GM18909 (cell line): ENCODE measurements around the gene KCNA10.

Experiments
- ATAC-seq: cut with Tn5 transposase; IDR thresholded peaks from one replicate; pipeline ENCODE4 v1.9.1; 2021; ENCODE audit warnings: mild to moderate bottlenecking; ENCODE audit not compliant: unreplicated experiment, poor library complexity

Gene KCNA10

DNA sequence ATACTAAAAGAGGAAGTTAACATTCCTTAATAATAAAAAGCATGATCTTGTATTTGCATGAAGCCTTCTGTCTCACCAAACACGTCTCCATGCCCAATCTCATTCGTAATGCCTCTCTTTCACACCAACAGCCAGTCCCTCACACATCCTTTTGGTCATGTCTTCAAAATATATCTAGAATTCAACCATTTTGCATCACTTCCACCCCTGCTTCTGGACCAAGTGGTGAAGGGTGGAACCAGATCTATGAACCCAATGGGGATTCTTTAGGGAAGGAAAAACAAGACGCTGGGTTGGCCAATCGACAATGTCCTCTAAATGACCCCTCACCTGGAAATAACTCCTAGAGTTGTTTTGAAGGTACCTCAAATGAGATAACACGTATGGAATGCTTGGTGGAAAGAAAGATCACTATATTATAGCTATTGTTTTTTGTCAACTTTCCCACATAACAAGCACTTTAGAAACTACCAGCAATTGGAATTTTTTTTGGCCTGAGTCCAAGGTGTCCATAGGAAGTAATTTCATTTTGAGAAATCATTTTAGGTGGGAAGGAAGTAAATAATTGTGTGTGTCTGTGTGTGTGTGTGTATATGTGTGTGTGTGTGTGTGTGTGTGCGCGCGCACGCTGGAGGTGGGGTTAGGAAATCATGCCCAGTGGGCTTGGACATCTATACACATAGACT lies at the start of gene KCNA10:
KCNA10 (minus strand) TSS at position 51 of the 686 bp plus-strand sequence. CDS start 388 bp downstream, outside the sequence.
- no peak for ATAC-seq

DNA sequence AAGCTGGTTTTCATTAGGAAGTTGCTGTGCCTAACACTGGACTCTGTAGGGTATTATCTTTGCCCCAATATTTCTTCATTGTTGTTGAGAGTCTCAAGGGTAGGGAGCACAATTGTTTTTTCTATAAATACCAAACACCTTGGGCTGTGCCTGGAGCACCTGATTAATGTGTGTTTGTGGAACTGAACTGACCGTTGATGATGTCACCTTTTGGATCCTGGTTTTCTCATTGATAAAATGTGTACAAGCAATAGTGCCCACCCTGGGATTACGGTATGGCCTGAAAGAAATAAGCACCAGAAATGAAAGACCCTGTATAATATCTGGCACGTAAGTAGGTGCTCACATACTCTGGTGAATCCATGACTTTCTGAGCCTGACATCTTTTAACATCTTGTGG lies 47.9 kb upstream of the KCNA10 start:
- no peak for ATAC-seq

DNA sequence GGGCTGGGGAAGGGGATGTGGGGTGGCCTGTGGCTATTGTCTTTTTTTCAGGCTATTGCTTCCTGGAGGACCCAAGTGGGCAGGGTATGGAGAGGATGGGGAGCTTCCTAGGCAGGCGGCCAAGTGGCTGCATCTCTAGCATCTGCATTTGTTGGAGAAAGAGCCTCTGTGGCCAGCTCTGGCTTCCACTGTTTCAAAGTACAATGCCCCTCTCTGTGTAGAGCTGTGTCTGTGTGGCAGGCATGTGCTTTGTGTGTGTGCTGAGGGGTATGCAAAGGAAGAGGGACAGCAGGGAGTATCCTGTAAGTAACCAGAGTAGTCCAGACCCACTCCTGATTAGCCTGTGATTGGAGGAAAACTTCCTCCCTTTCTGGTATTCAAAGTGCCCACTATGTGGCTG lies 46.6 kb upstream of the KCNA10 start:
- no peak for ATAC-seq

- no peak for ATAC-seq
Measured at GRCh38 chr1:110563089-110563488, 44.1 kb upstream of the KCNA10 start.

GRCh38 chr1:110561596-110561995 lies 42.6 kb upstream of the KCNA10 start:
- ATAC-seq, result no peak

DNA sequence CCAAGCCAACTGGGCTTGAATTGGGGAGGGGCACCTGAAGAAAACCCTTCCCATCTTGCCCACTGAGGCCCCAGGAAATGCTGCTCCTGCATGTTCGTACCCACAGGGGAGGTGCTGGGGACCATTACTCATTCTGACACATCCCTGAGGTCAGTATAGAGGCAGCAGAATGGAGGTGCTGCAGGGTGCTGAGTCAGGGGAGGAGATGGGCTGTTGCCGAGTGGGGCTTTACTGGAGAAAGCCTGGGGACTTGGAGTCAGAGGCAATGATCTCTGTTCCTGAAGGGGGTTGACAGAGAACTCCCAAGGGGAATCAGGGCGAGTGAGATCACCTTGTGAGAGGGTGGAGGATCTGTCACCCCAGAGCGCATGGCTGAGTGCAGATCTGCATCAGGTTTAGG lies 40.2 kb upstream of the KCNA10 start:
- ATAC-seq, result no peak

GRCh38 chr1:110557481-110557880 lies 38.5 kb upstream of the KCNA10 start:
- ATAC-seq, result no peak

DNA sequence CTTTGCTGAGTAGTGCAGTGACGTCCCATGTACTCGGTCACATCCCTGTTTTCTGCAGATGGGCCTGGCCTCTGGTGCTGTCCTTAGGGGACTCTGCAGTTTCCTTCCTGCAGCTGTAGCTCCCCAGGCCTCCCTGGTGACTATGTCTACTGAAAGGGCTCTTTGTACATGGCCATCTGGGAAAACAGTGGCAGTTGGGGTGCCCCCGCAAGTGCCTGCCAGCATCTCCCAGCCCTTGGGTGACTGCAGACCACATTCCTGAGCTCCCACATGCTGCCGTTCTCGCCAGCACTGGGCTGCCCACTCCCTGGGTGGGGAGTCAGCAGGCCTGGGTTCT lies 37.5 kb upstream of the KCNA10 start:
- ATAC-seq, result no peak

DNA sequence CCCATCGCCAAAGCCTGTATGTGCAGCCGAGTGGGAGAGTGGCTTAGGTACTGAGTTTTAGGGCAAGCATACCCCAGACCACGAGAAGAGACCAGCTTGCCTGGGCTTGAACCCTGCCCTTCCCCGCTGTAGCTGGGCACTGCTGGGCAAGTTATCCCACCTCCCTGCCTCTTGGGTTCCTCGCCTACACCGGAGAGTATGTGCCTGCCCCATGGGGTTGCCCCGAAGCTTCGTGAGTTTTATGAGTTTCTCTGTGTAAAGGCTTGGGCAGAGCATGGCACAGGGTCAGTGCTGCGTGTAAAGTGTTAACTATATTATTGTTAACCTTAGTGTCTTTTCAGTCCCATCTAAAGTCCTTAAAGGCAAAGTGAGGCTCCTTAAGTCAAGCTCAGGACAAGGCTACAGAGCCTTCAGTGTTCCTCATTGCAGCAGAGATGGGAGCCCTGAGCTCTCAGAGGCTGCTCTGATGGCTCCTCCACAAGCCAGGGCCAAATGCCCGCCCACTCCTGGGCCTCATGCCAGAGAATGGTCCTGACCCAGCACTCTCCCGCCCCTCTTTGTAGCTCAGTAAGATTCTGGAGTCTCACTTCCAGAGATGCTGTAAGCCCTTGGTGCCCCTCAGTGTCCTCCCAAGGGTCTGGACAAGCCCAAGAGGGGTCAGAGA lies 37.0 kb upstream of the KCNA10 start:
- no peak for ATAC-seq

DNA sequence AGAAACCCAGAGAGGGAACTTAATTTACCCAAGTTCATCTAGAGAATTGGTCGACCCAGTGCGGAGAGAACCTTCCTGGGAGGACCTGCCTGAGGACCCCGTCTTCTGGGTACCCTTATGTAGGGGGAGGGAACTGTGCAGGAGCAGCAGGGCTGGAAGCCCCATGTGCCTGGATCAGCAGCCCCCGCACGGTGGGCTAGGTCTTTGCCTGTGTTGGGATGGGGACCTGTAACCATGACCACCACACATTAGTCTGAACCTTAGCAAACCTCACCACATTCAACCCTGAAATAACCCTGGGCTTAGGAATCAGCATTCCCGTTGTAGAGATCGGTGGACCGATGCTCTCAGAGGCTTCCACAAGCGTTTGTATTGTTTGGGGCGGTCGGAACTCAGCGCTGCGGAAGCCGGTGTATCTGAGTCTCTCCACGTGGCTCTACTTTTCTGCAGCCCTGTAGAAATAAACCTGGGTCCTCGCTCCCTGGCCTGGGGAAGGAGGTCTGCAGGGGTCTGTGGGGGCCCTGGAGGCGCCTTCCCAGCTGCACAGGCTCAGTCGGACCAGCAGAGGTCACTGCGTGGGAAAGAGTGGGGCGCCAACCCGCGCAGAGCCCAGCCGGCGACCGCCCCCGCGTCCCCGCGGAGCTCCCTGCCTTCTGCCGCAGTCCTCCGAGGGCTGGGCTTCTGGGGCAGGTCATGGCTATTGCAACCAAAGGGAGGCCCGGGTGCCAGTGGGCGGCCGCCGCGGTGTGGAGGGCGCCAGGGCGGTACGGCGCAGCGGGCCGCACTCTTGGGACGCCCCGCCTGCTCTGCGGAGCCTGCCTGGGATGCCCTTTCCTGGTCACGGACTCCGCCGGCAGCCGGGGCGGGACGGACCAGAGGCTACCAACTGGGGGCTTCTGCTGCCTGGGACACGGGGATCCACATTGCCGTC lies 36.2 kb upstream of the KCNA10 start:
- no peak for ATAC-seq

DNA sequence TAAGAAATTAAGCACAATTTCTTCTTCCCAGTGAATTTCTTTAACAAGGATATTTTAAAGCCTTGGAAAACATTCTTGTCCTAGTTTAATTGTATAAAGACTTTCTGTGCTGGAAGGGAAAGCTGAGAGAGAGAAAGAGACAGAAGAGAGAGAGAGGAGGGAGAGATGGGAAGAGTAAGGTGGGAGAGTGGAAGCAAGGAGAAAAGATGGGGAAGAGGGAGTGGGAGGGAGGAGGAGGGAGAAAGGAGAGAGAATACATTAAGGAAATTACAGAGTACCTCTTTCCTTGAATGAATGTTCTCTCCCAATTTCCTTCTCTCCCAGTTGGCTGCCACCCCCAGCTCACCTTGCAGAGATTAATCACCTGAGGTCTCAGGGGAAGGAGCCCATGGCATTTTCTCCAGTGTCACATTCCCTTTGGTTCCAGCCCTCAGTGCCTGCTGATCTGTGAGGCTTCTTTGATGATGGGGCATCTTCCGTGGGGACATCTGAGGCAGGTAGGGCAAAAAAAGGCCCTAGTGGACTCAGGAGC lies 32.4 kb upstream of the KCNA10 start:
- ATAC-seq, result no peak

DNA sequence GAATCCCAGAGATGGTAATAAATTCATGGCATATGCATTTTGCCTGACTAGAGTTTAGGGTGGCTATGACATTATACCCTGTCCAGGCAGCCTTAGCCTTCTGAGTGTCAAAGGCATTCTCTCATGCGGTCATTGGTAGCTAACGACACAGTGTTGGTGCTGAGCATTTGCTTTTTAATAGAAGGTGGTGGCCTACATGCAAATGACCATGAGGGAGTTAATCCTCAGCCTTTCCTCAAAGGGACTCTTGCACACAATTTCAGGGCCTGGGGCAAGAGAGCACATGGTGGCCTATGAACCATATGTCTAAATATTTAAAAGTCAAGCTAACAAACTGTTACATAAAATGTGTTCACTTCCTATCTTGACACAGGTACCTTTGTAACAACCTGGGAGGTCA lies 30.9 kb upstream of the KCNA10 start:
- no peak for ATAC-seq

DNA sequence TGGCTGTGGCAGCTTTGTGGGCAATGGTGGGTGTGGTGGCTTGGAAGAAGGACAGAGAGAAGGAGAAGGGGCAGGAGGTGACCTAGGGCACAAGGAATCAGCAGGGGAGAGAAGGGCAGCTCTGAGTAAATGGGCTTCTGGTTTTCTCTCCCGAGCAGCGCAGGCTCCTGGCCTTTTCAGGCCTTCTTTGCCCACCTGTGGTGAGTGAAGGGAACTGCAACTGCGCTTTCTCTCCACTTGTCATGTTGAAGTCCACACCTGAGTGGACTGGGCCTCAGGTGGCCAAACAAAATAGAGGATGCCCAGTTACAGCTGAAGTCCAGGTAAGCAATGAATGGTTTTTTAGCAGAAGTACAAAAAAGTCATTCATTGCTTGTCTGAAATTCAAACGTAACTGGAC lies 29.4 kb upstream of the KCNA10 start:
- no peak for ATAC-seq

DNA sequence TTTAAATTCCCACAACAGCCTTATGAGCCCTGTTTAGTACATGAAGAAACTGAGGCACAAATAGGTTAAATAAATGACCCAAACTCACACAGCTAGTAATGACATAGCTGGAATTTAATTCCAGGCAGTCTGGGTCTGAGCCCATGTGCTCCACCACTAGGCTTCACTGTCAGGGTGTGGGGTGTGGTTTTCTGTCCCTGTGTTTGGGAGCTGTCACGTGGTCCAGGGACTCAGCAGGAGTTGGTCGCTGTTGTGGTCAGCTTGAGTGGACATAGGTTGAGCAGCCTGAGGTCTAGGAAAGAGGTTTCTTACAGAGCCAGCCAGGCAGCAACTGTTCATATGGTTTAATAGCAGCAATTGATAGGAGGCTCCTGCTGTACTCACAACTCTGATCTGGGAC lies 28.0 kb upstream of the KCNA10 start:
- no peak for ATAC-seq

DNA sequence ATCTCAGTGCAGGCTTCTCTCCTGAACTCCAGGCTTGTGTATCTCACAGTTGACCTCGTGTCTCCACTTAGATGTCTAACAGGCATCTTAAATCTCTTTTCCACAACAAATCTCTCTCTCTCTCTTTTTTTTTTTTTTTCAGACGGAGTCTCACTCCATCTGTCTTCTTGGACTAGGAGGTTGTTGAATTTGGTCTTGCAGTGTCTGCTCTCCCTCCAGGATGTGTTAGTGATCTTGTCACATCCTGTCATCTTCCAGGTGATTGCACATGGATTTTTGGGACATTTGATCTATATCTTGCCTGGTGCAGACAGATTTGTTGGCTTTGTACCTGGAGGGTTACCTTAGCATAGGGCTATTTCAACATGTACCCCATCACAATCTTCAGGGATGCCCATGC lies 26.5 kb upstream of the KCNA10 start:
- no peak for ATAC-seq

DNA sequence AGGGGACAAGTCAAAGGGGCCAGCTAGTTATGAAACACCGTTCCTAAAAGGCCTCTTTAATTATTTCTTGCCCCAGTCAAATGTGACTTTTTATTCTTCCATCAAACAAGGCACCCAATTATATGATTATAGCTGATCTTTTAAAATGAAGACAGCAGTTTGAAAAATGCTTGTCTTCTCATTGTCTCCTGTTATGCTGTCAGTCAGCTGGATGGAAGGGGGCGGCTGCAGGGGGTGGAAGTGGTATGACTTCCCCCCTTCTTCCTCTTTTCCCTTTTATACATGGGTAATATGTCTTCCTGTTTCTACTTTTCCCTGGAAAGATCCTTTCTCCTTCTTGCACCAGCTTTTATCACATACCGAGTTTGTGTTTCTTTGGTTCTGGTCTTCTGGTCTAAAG lies 25.8 kb upstream of the KCNA10 start:
- ATAC-seq, result no peak

- ATAC-seq, result no peak
Measured at GRCh38 chr1:110542725-110543124, 23.8 kb upstream of the KCNA10 start.

DNA sequence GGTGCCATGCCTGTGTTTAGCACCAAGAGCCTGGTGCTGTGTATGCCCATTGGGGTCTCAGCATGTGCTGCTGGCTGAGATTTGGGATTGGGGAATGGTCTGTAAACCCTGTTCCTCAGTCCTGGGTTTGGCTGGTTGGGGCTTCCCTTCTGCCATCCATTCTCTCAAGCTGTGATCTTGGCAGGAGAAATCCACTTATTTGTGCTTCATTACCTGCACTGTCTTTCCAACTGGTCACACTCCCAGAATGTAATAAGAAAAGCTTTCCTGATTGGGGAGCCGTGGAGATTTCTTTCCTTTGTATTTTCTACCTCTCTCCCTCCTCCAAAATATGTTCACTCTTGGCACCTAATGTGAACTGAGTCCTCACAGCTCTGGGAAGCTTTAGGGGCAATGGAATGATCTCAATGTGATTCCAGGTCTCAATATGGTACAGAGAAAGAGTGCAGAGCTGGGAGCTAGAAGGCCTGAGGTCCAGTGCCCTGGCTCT lies 23.0 kb upstream of the KCNA10 start:
- no peak for ATAC-seq

DNA sequence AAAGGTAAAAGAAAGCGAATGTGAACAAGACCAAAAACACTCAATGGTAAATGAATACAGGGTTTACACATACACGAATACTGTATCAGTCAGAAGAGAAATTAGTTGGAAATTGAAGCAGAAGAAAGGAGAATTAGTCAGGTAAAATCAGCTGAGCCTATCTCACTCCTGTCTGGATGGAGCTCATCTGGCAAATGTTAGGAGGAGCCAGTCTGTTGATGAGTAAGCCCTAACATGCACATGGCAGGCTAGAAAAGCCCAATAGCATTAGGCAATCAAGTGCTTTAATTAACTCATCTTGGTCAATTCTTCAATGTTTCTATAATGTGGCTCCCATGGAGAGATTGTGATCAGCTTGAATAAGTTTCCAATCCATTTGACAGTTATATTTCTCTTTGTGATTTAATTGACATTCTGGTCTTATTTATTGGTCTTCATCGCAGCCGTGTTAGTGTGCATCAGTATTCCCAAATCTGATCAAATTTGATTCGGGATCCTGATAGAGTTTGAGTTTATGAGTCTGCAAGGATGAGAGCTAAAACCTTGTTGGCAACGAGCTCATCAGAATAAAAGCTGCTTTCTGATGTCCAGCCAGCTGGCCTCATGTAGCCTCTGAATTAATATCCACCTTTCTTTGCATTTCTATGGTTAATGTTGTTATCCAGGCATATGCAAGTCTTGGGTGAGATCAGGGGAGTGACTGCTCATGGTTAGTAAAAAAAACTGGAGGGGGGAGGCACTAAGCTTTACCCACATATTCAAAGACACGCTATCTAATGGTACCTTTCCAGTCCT lies 22.1 kb upstream of the KCNA10 start:
- no peak for ATAC-seq

GRCh38 chr1:110538921-110539320 lies 19.9 kb upstream of the KCNA10 start:
- no peak for ATAC-seq
